Measurements from ENCODE around the gene NOC2L.
"Not testable (repeated sequence)": the region's sequence is repeated elsewhere in the genome, so short reads cannot be mapped to it uniquely, and the experiment has no call there.

Gene NOC2L

GRCh38 chr1:963746-964525, 4.9 kb upstream of the NOC2L start:
- no peak for DNase-seq (ENCODE audit: insufficient read length, low spot score)

GRCh38 chr1:963301-963651, 4.2 kb upstream of the NOC2L start:
- DNase-seq (ENCODE audit: insufficient read length, low spot score) (no peak), FAIRE-seq (no peak)

More at GRCh38 chr1:963746-964525, 4.9 kb upstream of the NOC2L start:
- FAIRE-seq: no peak

GRCh38 chr1:962381-963300, 3.6 kb upstream of the NOC2L start:
- FAIRE-seq: no peak
- no peak for DNase-seq (ENCODE audit: insufficient read length, low spot score)

GRCh38 chr1:961132-961669, 2.1 kb upstream of the NOC2L start:
- no peak for DNase-seq (ENCODE audit: insufficient read length, low spot score)
- FAIRE-seq: no peak

GRCh38 chr1:960363-961131, 1.5 kb upstream of the NOC2L start, which contains the start of gene KLHL17:
Gene KLHL17, plus strand, starts transcription at chr1:960584. Its CDS starts 110 bp downstream, at chr1:960694.
- FAIRE-seq (peak; percentile 45), DNase-seq (ENCODE audit: insufficient read length, low spot score) (peak; percentile 99)

- DNase-seq (ENCODE audit: insufficient read length, low spot score) (no peak), FAIRE-seq (no peak)
These were observed 791 bp upstream of the NOC2L start for GRCh38 chr1:959731-960362.

- no peak for DNase-seq (ENCODE audit: insufficient read length, low spot score)
- no peak for FAIRE-seq
These were observed 2.4 kb downstream of the NOC2L start for GRCh38 chr1:956636-957035.

GRCh38 chr1:955474-955873, 3.6 kb downstream of the NOC2L start:
- DNase-seq (ENCODE audit: insufficient read length, low spot score): no peak
- FAIRE-seq: no peak

- no peak for FAIRE-seq
- no peak for DNase-seq (ENCODE audit: insufficient read length, low spot score)
These were observed 4.1 kb downstream of the NOC2L start for GRCh38 chr1:954927-955326.

- no peak for FAIRE-seq
- no peak for DNase-seq (ENCODE audit: insufficient read length, low spot score)
These were observed 5.3 kb downstream of the NOC2L start for GRCh38 chr1:953524-954320.

- DNase-seq (ENCODE audit: insufficient read length, low spot score) (no peak), FAIRE-seq (no peak)
These were observed 6.5 kb downstream of the NOC2L start for GRCh38 chr1:952603-953002.

GRCh38 chr1:952201-952600, 6.9 kb downstream of the NOC2L start:
- no peak for DNase-seq (ENCODE audit: insufficient read length, low spot score)
- FAIRE-seq: no peak

GRCh38 chr1:951364-951763, 7.7 kb downstream of the NOC2L start:
- DNase-seq (ENCODE audit: insufficient read length, low spot score) (no peak), FAIRE-seq (no peak)

- FAIRE-seq (no peak), DNase-seq (ENCODE audit: insufficient read length, low spot score) (no peak)
These were observed 8.2 kb downstream of the NOC2L start for GRCh38 chr1:950881-951280.

- DNase-seq (ENCODE audit: insufficient read length, low spot score): no peak
- FAIRE-seq: no peak
These were observed 8.8 kb downstream of the NOC2L start for GRCh38 chr1:950268-950667.

- DNase-seq (ENCODE audit: insufficient read length, low spot score) (no peak), FAIRE-seq (no peak)
These were observed 11.1 kb downstream of the NOC2L start for GRCh38 chr1:947958-948357.

- not testable (repeated sequence) for DNase-seq (ENCODE audit: insufficient read length, low spot score); FAIRE-seq
These were observed 12.2 kb downstream of the NOC2L start for GRCh38 chr1:946811-947210.

GRCh38 chr1:945688-946556, 13.1 kb downstream of the NOC2L start:
- DNase-seq (ENCODE audit: insufficient read length, low spot score) (no peak), FAIRE-seq (no peak)
